PFSK-1 (cell line): ENCODE measurements around the gene SSR4.

Experiments
- FOXP2 ChIP-seq: optimal IDR thresholded peaks from 2 replicates; pipeline ENCODE3; 2011; ENCODE audit warnings: borderline replicate concordance, control low read depth, inconsistent platforms; ENCODE audit not compliant: insufficient read depth; ENCODE audit errors: extremely low read length, extremely low read depth
- POLR2AphosphoS5 ChIP-seq: IDR thresholded peaks from 2 replicates; pipeline ENCODE4 v1.6.1; 2012; ENCODE audit warnings: low read depth, mild to moderate bottlenecking, control low read depth, low read length, moderate library complexity
- REST ChIP-seq, 2 experiments: IDR thresholded peaks; 2 replicates each; pipeline versions ENCODE4 v1.6.1 to v1.8.0; 2011 to 2012; ENCODE audit warnings: low read depth in 2 of 2, low read length in 2 of 2, control low read depth in 1 of 2, inconsistent platforms in 1 of 2, mild to moderate bottlenecking in 1 of 2, moderate library complexity in 1 of 2; ENCODE audit not compliant: insufficient read depth in 1 of 2
- SIN3A ChIP-seq: IDR thresholded peaks from 2 replicates; pipeline ENCODE4 v1.6.1; 2012; ENCODE audit warnings: mild to moderate bottlenecking, low read length, moderate library complexity, borderline replicate concordance; ENCODE audit not compliant: insufficient read depth
- TAF1 ChIP-seq: IDR thresholded peaks from 2 replicates; pipeline ENCODE4 v1.6.1; 2012; ENCODE audit warnings: low read length, control low read depth, borderline replicate concordance; ENCODE audit not compliant: insufficient read depth

The SSR4 gene

GRCh38 chrX:153774576-153775292, 19.7 kb upstream of the SSR4 start:
- no peak for TF ChIP-seq SIN3A

- no peak for TF ChIP-seq SIN3A
- TF ChIP-seq POLR2AphosphoS5 = no peak
- TF ChIP-seq TAF1 = no peak
- no peak for TF ChIP-seq FOXP2
- TF ChIP-seq REST (IDR thresholded peaks at IDR 0.05; ENCODE audit: insufficient read depth in 1 of 2, low read depth in 2 of 2, low read length in 2 of 2) = no peak
These were observed 19.0 kb upstream of the SSR4 start for GRCh38 chrX:153775293-153776119.

- TF ChIP-seq SIN3A = no peak
These were observed 18.3 kb upstream of the SSR4 start for GRCh38 chrX:153776120-153776599.

GRCh38 chrX:153776611-153777045, 17.8 kb upstream of the SSR4 start:
- TF ChIP-seq TAF1 = no peak
- no peak for TF ChIP-seq FOXP2
- TF ChIP-seq SIN3A = no peak
- no peak for TF ChIP-seq REST (IDR thresholded peaks at IDR 0.05; ENCODE audit: insufficient read depth in 1 of 2, low read depth in 2 of 2, low read length in 2 of 2)
- no peak for TF ChIP-seq POLR2AphosphoS5

GRCh38 chrX:153777261-153778090, 17.0 kb upstream of the SSR4 start:
- TF ChIP-seq FOXP2 = no peak
- no peak for TF ChIP-seq POLR2AphosphoS5
- TF ChIP-seq REST (IDR thresholded peaks at IDR 0.05; ENCODE audit: insufficient read depth in 1 of 2, low read depth in 2 of 2, low read length in 2 of 2) = no peak
- no peak for TF ChIP-seq SIN3A
- no peak for TF ChIP-seq TAF1
